ENCODE data around the gene MYZAP.

- TF ChIP-seq CTCF (IDR thresholded peaks at IDR 0.05) (no peak), POLR2A (IDR thresholded peaks at IDR 0.05) (no peak), POLR2AphosphoS5 (IDR thresholded peaks at IDR 0.05) (no peak)
Observed at GRCh38 chr15:57548351-57548750, 43.4 kb upstream of the MYZAP start.
